Prostate gland (tissue), 2 donors: Measurements from ENCODE around the gene TMOD3.

Experiments used
- CTCF ChIP-seq, 4 experiments: fragments of 200-600 bp in 2 of 4; fragments of 450-650 bp in 2 of 4; sonication (generic) in 2 of 4; IDR thresholded peaks; 1 replicate in 3 of 4; 2 replicates in 1 of 4; pipeline ENCODE4 v1.5.1; 2016 to 2019; ENCODE audit warnings: antibody characterized with exemption in 4 of 4, mild to moderate bottlenecking in 2 of 4, moderate library complexity in 2 of 4
- POLR2A ChIP-seq: fragments of 450-650 bp; IDR thresholded peaks from one replicate; pipeline ENCODE4 v1.6.1; 2016; ENCODE audit warnings: antibody characterized with exemption, mild to moderate bottlenecking
- POLR2AphosphoS5 ChIP-seq: sonication (generic); formaldehyde crosslinking; IDR thresholded peaks from one replicate; pipeline ENCODE4 v1.6.1; 2017; ENCODE audit warnings: antibody characterized with exemption

GRCh38 chr15:51830276-51830806, 888 bp downstream of the TMOD3 start:
- TF ChIP-seq POLR2AphosphoS5: no peak
- TF ChIP-seq CTCF (IDR thresholded peaks at IDR 0.05): no peak
- no peak for TF ChIP-seq POLR2A
